Measurements from ENCODE around the gene RBM34. TPM values are rescaled to one million over a fixed set of nuclear protein-coding genes. Genes with fewer than 3 reads are reported as not detected.
"Not testable (repeated sequence)": the region's sequence is repeated elsewhere in the genome, so short reads cannot be mapped to it uniquely, and the experiment has no call there.

The RBM34 gene
- total and polyA plus RNA-seq, 9 donors = 24.5 to 62.1 (median 56.1) TPM

- H3K27ac ChIP-seq = no peak overlapping the region
- no peaks in the 10 kb centered on the region for H3K27me3 ChIP-seq
- TF ChIP-seq POLR2A (IDR thresholded peaks at IDR 0.05) = no peak
- TF ChIP-seq, protein P1, sequence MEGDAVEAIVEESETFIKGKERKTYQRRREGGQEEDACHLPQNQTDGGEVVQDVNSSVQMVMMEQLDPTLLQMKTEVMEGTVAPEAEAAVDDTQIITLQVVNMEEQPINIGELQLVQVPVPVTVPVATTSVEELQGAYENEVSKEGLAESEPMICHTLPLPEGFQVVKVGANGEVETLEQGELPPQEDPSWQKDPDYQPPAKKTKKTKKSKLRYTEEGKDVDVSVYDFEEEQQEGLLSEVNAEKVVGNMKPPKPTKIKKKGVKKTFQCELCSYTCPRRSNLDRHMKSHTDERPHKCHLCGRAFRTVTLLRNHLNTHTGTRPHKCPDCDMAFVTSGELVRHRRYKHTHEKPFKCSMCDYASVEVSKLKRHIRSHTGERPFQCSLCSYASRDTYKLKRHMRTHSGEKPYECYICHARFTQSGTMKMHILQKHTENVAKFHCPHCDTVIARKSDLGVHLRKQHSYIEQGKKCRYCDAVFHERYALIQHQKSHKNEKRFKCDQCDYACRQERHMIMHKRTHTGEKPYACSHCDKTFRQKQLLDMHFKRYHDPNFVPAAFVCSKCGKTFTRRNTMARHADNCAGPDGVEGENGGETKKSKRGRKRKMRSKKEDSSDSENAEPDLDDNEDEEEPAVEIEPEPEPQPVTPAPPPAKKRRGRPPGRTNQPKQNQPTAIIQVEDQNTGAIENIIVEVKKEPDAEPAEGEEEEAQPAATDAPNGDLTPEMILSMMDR (IDR thresholded peaks at IDR 0.05) = no peak
- TF ChIP-seq EP300 (IDR thresholded peaks at IDR 0.05) = no peak
- 87 to 100% (median 91%) methylated on average over 1 of the region's 1 CpG for WGBS, 3 donors
- no peaks in the 10 kb centered on the region for H3K36me3 ChIP-seq
- no peaks in the 10 kb centered on the region for H3K9me3 ChIP-seq
- no peak overlapping the region for H3K4me3 ChIP-seq
- no peaks in the 10 kb centered on the region for H3K4me1 ChIP-seq (ENCODE audit: insufficient read depth)
- intact Hi-C loops (cut with DNase I) = no loop called here
- no peak for DNase-seq
Observed at GRCh38 chr1:235203428-235203827, 42.4 kb upstream of the RBM34 start.

GRCh38 chr1:235202447-235202846 is 41.4 kb upstream of the RBM34 start:
- H3K4me3 ChIP-seq; intact Hi-C loops (cut with DNase I); H3K36me3 ChIP-seq; H3K27me3 ChIP-seq; H3K9me3 ChIP-seq; H3K4me1 ChIP-seq (ENCODE audit: insufficient read depth); DNase-seq; H3K27ac ChIP-seq: not testable (repeated sequence)
- 95 to 98% (median 95%) methylated on average over 5 of the region's 5 CpGs for WGBS, 3 donors

- intact Hi-C loops (cut with DNase I) = no loop called here
- H3K27ac ChIP-seq = no peak overlapping the region
- 22 to 33% (median 32%) methylated on average over 6 of the region's 6 CpGs for WGBS, 3 donors
- H3K4me3 ChIP-seq = no peak overlapping the region
- H3K36me3 ChIP-seq = no peaks in the 10 kb centered on the region
- DNase-seq = no peak
- H3K9me3 ChIP-seq = no peaks in the 10 kb centered on the region
- no peaks in the 10 kb centered on the region for H3K27me3 ChIP-seq
- H3K4me1 ChIP-seq (ENCODE audit: insufficient read depth) = no peaks in the 10 kb centered on the region
- no peak for TF ChIP-seq EP300 (IDR thresholded peaks at IDR 0.05)
- TF ChIP-seq, protein P1 (IDR thresholded peaks at IDR 0.05) = no peak
- TF ChIP-seq POLR2A (IDR thresholded peaks at IDR 0.05) = no peak
Observed at GRCh38 chr1:235199441-235199840, 38.4 kb upstream of the RBM34 start.

- H3K27ac ChIP-seq = no peak overlapping the region
- H3K27me3 ChIP-seq = no peaks in the 10 kb centered on the region
- DNase-seq = no peak
- no peaks in the 10 kb centered on the region for H3K9me3 ChIP-seq
- intact Hi-C loops (cut with DNase I) = no loop called here
- H3K4me1 ChIP-seq (ENCODE audit: insufficient read depth) = no peaks in the 10 kb centered on the region
- H3K36me3 ChIP-seq = no peaks in the 10 kb centered on the region
- H3K4me3 ChIP-seq = no peak overlapping the region
- TF ChIP-seq EP300 (IDR thresholded peaks at IDR 0.05) (no peak), POLR2A (IDR thresholded peaks at IDR 0.05) (no peak)
- TF ChIP-seq, protein P1 (IDR thresholded peaks at IDR 0.05) = no peak
Observed at GRCh38 chr1:235190431-235190830, 29.4 kb upstream of the RBM34 start.

- H3K9me3 ChIP-seq = no peaks in the 10 kb centered on the region
- no peaks in the 10 kb centered on the region for H3K27me3 ChIP-seq
- no peaks in the 10 kb centered on the region for H3K36me3 ChIP-seq
- intact Hi-C loops (cut with DNase I) = no loop called here
- H3K4me1 ChIP-seq (ENCODE audit: insufficient read depth) = no peaks in the 10 kb centered on the region
- TF ChIP-seq EP300 (IDR thresholded peaks at IDR 0.05) = no peak
- TF ChIP-seq POLR2A (IDR thresholded peaks at IDR 0.05) = no peak
- TF ChIP-seq, protein P1 (IDR thresholded peaks at IDR 0.05) = no peak
- DNase-seq = no peak
- H3K4me3 ChIP-seq = no peak overlapping the region
- WGBS, 3 donors = 76 to 91% (median 84%) methylated on average over 4 of the region's 4 CpGs
- no peak overlapping the region for H3K27ac ChIP-seq
Observed at GRCh38 chr1:235187316-235187715, 26.3 kb upstream of the RBM34 start.
